H1 (cell line): ENCODE measurements around the gene SLC26A6. TPM values are rescaled to one million over a fixed set of nuclear protein-coding genes. Genes with fewer than 3 reads are reported as not detected.
A peak's percentile ranks its signal among the peaks of the same experiment; 100 is the strongest.

Experiments used
- CTCF ChIA-PET: fragments of 300-600 bp; sonication (Branson Sonifier 250); formaldehyde crosslinking; loops from one replicate; lab custom pipeline; 2021; ENCODE audit not compliant: partially characterized antibody; lab: Charles Lee
- POLR2A ChIA-PET: fragments of 300-600 bp; sonication (Branson Sonifier 250); formaldehyde crosslinking; loops from one replicate; lab custom pipeline; 2021; ENCODE audit warnings: inconsistent platforms; ENCODE audit not compliant: partially characterized antibody; lab: Charles Lee
- DNase-seq, 2 experiments: peaks; one replicate each; pipeline versions ENCODE4 v3.0.0 to v3.0.0-alpha.2; 2010 to 2022; ENCODE audit warnings: low spot score in 2 of 2, low read depth in 1 of 2, mixed read lengths in 1 of 2
- FAIRE-seq: peaks from 2 replicates; lab custom pipeline; 2011; peaks lifted over from hg19 to GRCh38; lab: Jason Lieb, UNC
- H2AFZ ChIP-seq: 2 replicates; pipeline ENCODE4 v1.8.1; 2012; ENCODE audit warnings: low read length, inconsistent platforms
- H2AK5ac ChIP-seq: 2 replicates; pipeline ENCODE4 v1.6.1; 2013; ENCODE audit warnings: low read depth, low read length
- H2BK120ac ChIP-seq: replicated peaks from 2 replicates; pipeline ENCODE3; 2013; ENCODE audit warnings: low read depth, low read length, inconsistent platforms
- H2BK12ac ChIP-seq: 2 replicates; pipeline ENCODE4 v1.6.1; 2013; ENCODE audit warnings: low read depth, low read length
- H2BK15ac ChIP-seq: 2 replicates; pipeline ENCODE4 v1.6.1; 2013; ENCODE audit warnings: low read length
- H2BK20ac ChIP-seq: 2 replicates; pipeline ENCODE4 v1.6.1; 2013; ENCODE audit warnings: low read length
- H2BK5ac ChIP-seq: 2 replicates; pipeline ENCODE4 v1.6.1; 2013; ENCODE audit warnings: low read depth, low read length
- H3K14ac ChIP-seq: 2 replicates; pipeline ENCODE4 v1.6.1; 2013; ENCODE audit warnings: inconsistent platforms; ENCODE audit not compliant: insufficient read length
- H3K18ac ChIP-seq: 2 replicates; pipeline ENCODE4 v1.6.1; 2013; ENCODE audit warnings: low read length; ENCODE audit errors: extremely low read depth
- H3K23ac ChIP-seq: 2 replicates; pipeline ENCODE4 v1.6.1; 2013; ENCODE audit warnings: inconsistent platforms; ENCODE audit not compliant: insufficient read length
- H3K23me2 ChIP-seq: 2 replicates; pipeline ENCODE4 v1.6.1; 2013; ENCODE audit warnings: low read depth, low read length
- H3K27ac ChIP-seq: 2 replicates; pipeline ENCODE4 v1.6.1; 2011; ENCODE audit warnings: low read depth, low read length, inconsistent platforms
- H3K27me3 ChIP-seq, 4 experiments: replicated peaks in 1 of 4; 1 replicate in 1 of 4; 2 replicates in 3 of 4; pipeline versions ENCODE4 v1.6.1 to v1.8.1; 2011 to 2013; ENCODE audit warnings: low read length in 3 of 4, mild to moderate bottlenecking in 3 of 4, inconsistent platforms in 2 of 4, mixed read lengths in 2 of 4, moderate library complexity in 1 of 4; ENCODE audit not compliant: control insufficient read depth in 3 of 4, insufficient read depth in 3 of 4; ENCODE audit errors: extremely low read depth in 1 of 4
- H3K36me3 ChIP-seq, 4 experiments: 2 replicates each; pipeline versions ENCODE4 v1.6.1 to v1.8.1; 2011 to 2013; ENCODE audit warnings: mild to moderate bottlenecking in 4 of 4, low read length in 3 of 4, moderate library complexity in 2 of 4, control low read depth in 1 of 4, inconsistent platforms in 1 of 4; ENCODE audit not compliant: insufficient read depth in 4 of 4, control insufficient read depth in 2 of 4
- H3K4ac ChIP-seq: replicated peaks from 2 replicates; pipeline ENCODE3; 2013; ENCODE audit warnings: low read length, low read depth, mixed read lengths, inconsistent platforms; ENCODE audit not compliant: insufficient read length
- H3K4me1 ChIP-seq, 4 experiments: replicated peaks in 1 of 4; 1 replicate in 1 of 4; 2 replicates in 3 of 4; pipeline versions ENCODE4 v1.6.1 to v1.8.1; 2011 to 2013; ENCODE audit warnings: low read length in 3 of 4, inconsistent platforms in 2 of 4, mixed read lengths in 1 of 4; ENCODE audit not compliant: insufficient read depth in 4 of 4, control insufficient read depth in 3 of 4
- H3K4me2 ChIP-seq, 2 experiments: 2 replicates each; pipeline versions ENCODE4 v1.6.1 to v1.8.1; 2011 to 2013; ENCODE audit warnings: low read depth in 2 of 2, low read length in 2 of 2, control low read depth in 1 of 2, inconsistent platforms in 1 of 2, mild to moderate bottlenecking in 1 of 2; ENCODE audit not compliant: insufficient read depth in 1 of 2
- H3K4me3 ChIP-seq, 4 experiments: fragments of 200-600, 300-600 bp in 1 of 4; sonication (generic), shearing (Covaris generic), sonication (Bioruptor Twin) in 1 of 4; 2 replicates each; pipeline versions ENCODE4 v1.5.1 to v1.8.1; 2011 to 2016; ENCODE audit warnings: low read length in 4 of 4, low read depth in 3 of 4, control low read depth in 2 of 4, inconsistent platforms in 2 of 4, mild to moderate bottlenecking in 2 of 4, mixed read lengths in 1 of 4, moderate library complexity in 1 of 4; ENCODE audit not compliant: insufficient read depth in 2 of 4; ENCODE audit errors: extremely low read depth in 1 of 4
- H3K56ac ChIP-seq: replicated peaks from 2 replicates; pipeline ENCODE3; 2013; ENCODE audit warnings: low read depth, mild to moderate bottlenecking, mixed read lengths, low read length, inconsistent platforms; ENCODE audit not compliant: insufficient read length
- H3K79me1 ChIP-seq: 2 replicates; pipeline ENCODE4 v1.6.1; 2013; ENCODE audit warnings: low read depth, low read length, control low read depth
- H3K79me2 ChIP-seq, 2 experiments: 2 replicates each; pipeline versions ENCODE4 v1.6.1 to v1.8.1; 2012 to 2013; ENCODE audit warnings: low read length in 2 of 2, mild to moderate bottlenecking in 2 of 2, inconsistent platforms in 1 of 2; ENCODE audit not compliant: insufficient read depth in 2 of 2, control insufficient read depth in 1 of 2
- H3K9ac ChIP-seq, 4 experiments: replicated peaks in 1 of 4; 1 replicate in 1 of 4; 2 replicates in 3 of 4; pipeline versions ENCODE4 v1.6.1 to v1.8.1; 2011 to 2013; ENCODE audit warnings: low read depth in 3 of 4, low read length in 3 of 4, control low read depth in 2 of 4, mild to moderate bottlenecking in 2 of 4, moderate library complexity in 2 of 4, inconsistent platforms in 1 of 4; ENCODE audit errors: extremely low read depth in 1 of 4
- H3K9me3 ChIP-seq, 2 experiments: 2 replicates each; pipeline versions ENCODE4 v1.6.1 to v1.8.1; 2012 to 2013; ENCODE audit warnings: mild to moderate bottlenecking in 2 of 2, moderate library complexity in 2 of 2, control low read depth in 1 of 2, inconsistent platforms in 1 of 2, low read depth in 1 of 2, low read length in 1 of 2, mixed read lengths in 1 of 2; ENCODE audit not compliant: insufficient read depth in 2 of 2
- H4K20me1 ChIP-seq, 2 experiments: replicated peaks in 1 of 2; 2 replicates each; pipeline versions ENCODE3 to v1.8.1; 2011 to 2013; ENCODE audit warnings: inconsistent platforms in 2 of 2, low read length in 2 of 2, mild to moderate bottlenecking in 1 of 2; ENCODE audit not compliant: insufficient read depth in 2 of 2, control insufficient read depth in 1 of 2
- H4K5ac ChIP-seq: 2 replicates; pipeline ENCODE4 v1.6.1; 2013; ENCODE audit warnings: low read length, low read depth, mixed read lengths, inconsistent platforms; ENCODE audit not compliant: insufficient read length
- H4K8ac ChIP-seq: 2 replicates; pipeline ENCODE4 v1.8.0; 2013; ENCODE audit warnings: mild to moderate bottlenecking, moderate library complexity, low read length, inconsistent platforms; ENCODE audit not compliant: insufficient read depth; ENCODE audit errors: extremely low read depth
- H4K91ac ChIP-seq: replicated peaks from 2 replicates; pipeline ENCODE3; 2013; ENCODE audit warnings: low read length, mixed read lengths, inconsistent platforms; ENCODE audit not compliant: insufficient read length
- ATF2 ChIP-seq: IDR thresholded peaks from 2 replicates; pipeline ENCODE4 v1.6.1; 2012; ENCODE audit warnings: low read length, inconsistent platforms
- USF2 ChIP-seq: IDR thresholded peaks from 2 replicates; pipeline ENCODE4 v1.6.1; 2011; ENCODE audit warnings: low read length, improper control_type of control experiment
- WGBS, 2 experiments: shearing (Covaris generic) in 1 of 2; methylation state at CpG; one replicate each; pipeline versions ENCODE4 v1.1.6 to v1.1.7; 2013 to 2015; ENCODE audit warnings: low lambda C conversion rate in 2 of 2, mixed read lengths in 2 of 2, inconsistent platforms in 1 of 2, low coverage in 1 of 2, missing lambda C conversion rate in 1 of 2; ENCODE audit not compliant: insufficient replicate concordance in 2 of 2, insufficient coverage in 1 of 2, insufficient read length in 1 of 2; ENCODE audit errors: extremely low coverage in 1 of 2, missing lambda C conversion rate in 1 of 2; 5-methylcytosine and 5-hydroxymethylcytosine counted together
- polyA plus RNA-seq, 7 experiments: library from polyadenylated mRNA; depleted of rRNA in 3 of 7; stranded (reverse) in 5 of 7; unstranded in 2 of 7; fragments of >200 nt in 5 of 7; fragments of 200-250 nt in 2 of 7; gene quantifications; 1 replicate in 5 of 7; 2 replicates in 1 of 7; 4 replicates in 1 of 7; pipeline versions ENCODE4 v1.2.1 to v1.2.3, GENCODE V29; 2011 to 2013; ENCODE audit warnings: missing spikeins in 2 of 7, mixed read lengths in 2 of 7
- total RNA-seq: library from RNA; stranded (reverse); fragmentation: NEBNext Ultra II Directional; extraction: Animal tissue kit (Norgen Biotek cat#: 25700); gene quantifications from 2 replicates; pipeline ENCODE4 v1.2.1, GENCODE V29; 2021

The SLC26A6 gene
- total and polyA plus RNA-seq, 2 of the 8 experiments (the other 6 are each of a cell fraction or from before 2014, with no cell fraction given): 50.4 to 58.0 TPM

DNA sequence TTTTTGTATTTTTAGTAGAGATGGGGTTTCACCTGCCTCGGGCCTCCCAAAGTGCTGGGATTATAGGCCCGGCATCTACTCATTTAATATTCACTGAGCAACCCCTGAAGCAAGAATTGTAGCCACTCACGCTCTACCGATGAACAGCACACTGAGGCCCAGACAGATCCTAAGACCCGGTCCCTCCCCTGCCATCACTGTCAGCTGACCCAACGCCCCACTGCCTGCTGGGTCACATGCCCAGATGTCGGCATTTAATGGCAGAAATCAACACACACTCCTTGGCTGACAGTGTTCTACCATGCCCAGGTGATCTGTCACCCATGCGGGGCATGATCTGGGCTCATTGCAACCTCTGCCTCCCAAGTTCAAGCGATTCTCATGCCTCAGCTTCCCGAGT lies 10.5 kb downstream of the SLC26A6 start:
- Histone ChIP-seq H2BK20ac (no peak overlapping the region), H2AFZ (no peak overlapping the region), H3K23ac (no peak overlapping the region), H2BK12ac (no peak overlapping the region), H3K36me3 (peaks cover 8 to 38% (median 13%) of the 10 kb centered on the region in 4 experiments; a peak in 7 of 8 replicates), H2AK5ac (no peak overlapping the region), H4K20me1 (peaks cover 6 to 16% of the 10 kb centered on the region in 2 experiments), H3K4me2 (no peak overlapping the region), H3K27ac (no peak overlapping the region), H3K4ac (no peak overlapping the region), H3K9me3 (no peaks in the 10 kb centered on the region), H2BK120ac (no peak overlapping the region), H3K79me2 (no peaks in the 10 kb centered on the region), H3K14ac (no peak overlapping the region), H2BK15ac (no peak overlapping the region), H3K79me1 (no peaks in the 10 kb centered on the region), H3K56ac (no peak overlapping the region), H3K4me3 (no peak overlapping the region), H4K5ac (no peak overlapping the region), H3K18ac (no peak overlapping the region), H3K4me1 (peaks cover 0 to 6% (median 3%) of the 10 kb centered on the region in 4 experiments; a peak in 3 of 7 replicates), H3K27me3 (no peaks in the 10 kb centered on the region), H3K23me2 (0 out of 2 replicates have a peak, but pooled peaks cover 2% of the 10 kb centered on the region), H4K8ac (no peak overlapping the region), H3K9ac (no peak overlapping the region), H2BK5ac (no peak overlapping the region), H4K91ac (no peak overlapping the region)
- WGBS, 2 experiments: 96% methylated on average over 10 of the region's 10 CpGs; no CpG with 5 or more reads in 1 of the 2 experiments
- CTCF ChIA-PET: interaction anchor here (0.6 to 5.3 kb wide), 14 partner anchors 10 to 1345 kb away, joined by 3 to 49 read pairs (median 4); partner anchors contain the start of genes SLC26A6 and UQCRC1
- TF ChIP-seq ATF2 (no peak), USF2 (peak; percentile 48; the same call in 1 of the 2 replicates)
- POLR2A ChIA-PET: interaction anchor here (1.2 to 7.9 kb wide), 9 partner anchors 9 to 224 kb away, joined by 3 to 75 read pairs (median 7); partner anchors contain the start of genes CELSR3, SLC26A6 and UQCRC1
- FAIRE-seq: no peak
- no peak for DNase-seq
